ENCODE measurements around the gene PHF19. TPM values are rescaled to one million over a fixed set of nuclear protein-coding genes. Genes with fewer than 3 reads are reported as not detected.

The PHF19 gene
- polyA plus RNA-seq, 1 donor from 2014 or later, result 4.9 TPM

DNA sequence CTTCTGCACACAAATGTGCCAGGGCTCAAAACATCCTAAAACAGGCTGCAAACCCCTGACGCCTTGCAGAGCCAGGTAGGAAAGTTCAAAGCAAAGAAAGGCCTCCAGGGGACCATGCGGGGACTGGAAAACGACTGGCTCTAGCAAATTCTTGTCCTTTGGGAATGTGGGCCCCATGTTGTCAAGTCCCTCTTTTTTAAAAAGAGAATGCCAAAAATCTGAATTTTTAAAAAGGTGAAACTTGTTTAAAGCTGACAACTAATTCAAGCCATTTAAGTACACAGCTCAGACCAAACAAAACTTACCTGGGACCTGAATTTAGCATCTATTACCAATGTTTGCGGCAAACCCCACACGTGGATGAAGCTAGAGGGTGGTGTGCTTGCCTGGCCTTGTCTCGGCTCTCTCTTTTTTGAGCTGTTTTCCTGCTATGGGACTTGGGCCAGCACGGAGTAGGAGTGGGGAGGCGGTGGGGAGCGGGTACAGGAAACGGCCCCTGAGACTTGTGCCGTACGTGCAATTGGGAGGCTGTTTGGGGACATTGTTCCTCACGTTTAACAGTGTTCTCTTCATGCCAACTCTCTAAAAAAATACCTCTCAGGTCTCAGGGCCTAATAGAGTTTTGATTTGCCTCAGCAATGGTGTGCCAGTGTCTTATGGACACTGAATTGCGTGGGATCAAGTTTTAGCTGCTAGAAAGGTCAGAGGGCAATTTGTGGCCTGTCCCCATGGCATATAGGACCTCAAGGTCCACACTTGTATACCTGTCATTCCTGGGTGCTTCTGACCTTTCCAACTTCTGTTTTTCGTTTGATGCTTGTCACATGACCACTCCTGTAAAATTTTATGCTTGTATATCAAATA, 15.1 kb upstream of the PHF19 start:
- H3K9me3 ChIP-seq (ENCODE audit: low read length), result no peaks in the 10 kb centered on the region

DNA sequence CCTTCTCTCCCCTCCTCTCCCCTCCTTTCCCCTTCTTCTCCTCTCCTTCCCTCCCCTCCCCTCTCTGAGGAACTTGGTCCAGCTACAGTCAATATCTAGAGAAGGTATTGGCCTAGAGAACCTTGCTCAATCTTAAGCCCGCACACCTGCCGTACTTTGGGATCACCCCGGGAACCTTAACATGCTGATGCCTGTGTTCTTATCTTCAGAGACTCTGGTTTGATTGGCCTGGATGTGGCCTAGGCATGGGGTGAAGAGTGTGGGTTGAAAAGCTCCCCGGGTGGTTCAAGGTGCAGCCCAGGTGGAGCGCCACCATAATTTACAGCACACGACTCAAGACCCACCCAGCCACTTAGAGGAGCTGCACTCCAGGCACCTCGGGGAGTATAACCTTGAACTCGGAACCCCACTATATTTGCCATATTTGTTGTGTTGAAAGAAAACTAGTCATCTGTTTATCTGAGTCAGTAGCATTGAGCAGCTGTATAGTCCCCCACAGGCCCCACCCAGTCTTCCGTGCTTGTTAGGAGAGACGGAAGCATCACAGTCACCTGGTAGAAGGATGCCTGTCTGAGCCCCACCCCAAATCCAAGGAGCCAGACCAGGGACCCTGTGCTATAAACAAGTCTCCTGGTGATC, 14.4 kb upstream of the PHF19 start:
- H3K9me3 ChIP-seq (ENCODE audit: low read length), result no peaks in the 10 kb centered on the region
- no peaks in the 10 kb centered on the region for H3K9me2 ChIP-seq (ENCODE audit: insufficient read depth, low read length)
- no peak overlapping the region for H3K4me3 ChIP-seq (ENCODE audit: low read length)
- no peak overlapping the region for H3K9ac ChIP-seq (ENCODE audit: low read length)
- no peak overlapping the region for H3K4me2 ChIP-seq (ENCODE audit: low read length)
- no peaks in the 10 kb centered on the region for H4K20me1 ChIP-seq (ENCODE audit: insufficient read depth)
- no peak overlapping the region for H3K27ac ChIP-seq (ENCODE audit: low read length)
- H2AFZ ChIP-seq (ENCODE audit: low read depth, low read length), result no peak overlapping the region
- no peaks in the 10 kb centered on the region for H3K27me3 ChIP-seq (ENCODE audit: insufficient read depth, low read depth, low read length)
- no peaks in the 10 kb centered on the region for H3F3A ChIP-seq (ENCODE audit: insufficient read depth, low read length, poor library complexity, severe bottlenecking)
- H3K79me2 ChIP-seq (replicated peaks; ENCODE audit: insufficient read depth, low read length), result no peaks in the 10 kb centered on the region
- H3K36me3 ChIP-seq (ENCODE audit: insufficient read depth, low read length), result no peaks in the 10 kb centered on the region
- TF ChIP-seq MXI1 (conservative IDR thresholded peaks at IDR 0.05; ENCODE audit: poor library complexity, severe bottlenecking), result no peak
- TF ChIP-seq EZH2 (IDR thresholded peaks at IDR 0.05; ENCODE audit: borderline replicate concordance, insufficient read depth, low read length, poor library complexity, severe bottlenecking), result no peak
- TF ChIP-seq, protein P1, sequence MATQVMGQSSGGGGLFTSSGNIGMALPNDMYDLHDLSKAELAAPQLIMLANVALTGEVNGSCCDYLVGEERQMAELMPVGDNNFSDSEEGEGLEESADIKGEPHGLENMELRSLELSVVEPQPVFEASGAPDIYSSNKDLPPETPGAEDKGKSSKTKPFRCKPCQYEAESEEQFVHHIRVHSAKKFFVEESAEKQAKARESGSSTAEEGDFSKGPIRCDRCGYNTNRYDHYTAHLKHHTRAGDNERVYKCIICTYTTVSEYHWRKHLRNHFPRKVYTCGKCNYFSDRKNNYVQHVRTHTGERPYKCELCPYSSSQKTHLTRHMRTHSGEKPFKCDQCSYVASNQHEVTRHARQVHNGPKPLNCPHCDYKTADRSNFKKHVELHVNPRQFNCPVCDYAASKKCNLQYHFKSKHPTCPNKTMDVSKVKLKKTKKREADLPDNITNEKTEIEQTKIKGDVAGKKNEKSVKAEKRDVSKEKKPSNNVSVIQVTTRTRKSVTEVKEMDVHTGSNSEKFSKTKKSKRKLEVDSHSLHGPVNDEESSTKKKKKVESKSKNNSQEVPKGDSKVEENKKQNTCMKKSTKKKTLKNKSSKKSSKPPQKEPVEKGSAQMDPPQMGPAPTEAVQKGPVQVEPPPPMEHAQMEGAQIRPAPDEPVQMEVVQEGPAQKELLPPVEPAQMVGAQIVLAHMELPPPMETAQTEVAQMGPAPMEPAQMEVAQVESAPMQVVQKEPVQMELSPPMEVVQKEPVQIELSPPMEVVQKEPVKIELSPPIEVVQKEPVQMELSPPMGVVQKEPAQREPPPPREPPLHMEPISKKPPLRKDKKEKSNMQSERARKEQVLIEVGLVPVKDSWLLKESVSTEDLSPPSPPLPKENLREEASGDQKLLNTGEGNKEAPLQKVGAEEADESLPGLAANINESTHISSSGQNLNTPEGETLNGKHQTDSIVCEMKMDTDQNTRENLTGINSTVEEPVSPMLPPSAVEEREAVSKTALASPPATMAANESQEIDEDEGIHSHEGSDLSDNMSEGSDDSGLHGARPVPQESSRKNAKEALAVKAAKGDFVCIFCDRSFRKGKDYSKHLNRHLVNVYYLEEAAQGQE (IDR thresholded peaks at IDR 0.05; ENCODE audit: borderline replicate concordance), result no peak
- TF ChIP-seq EP300 (conservative IDR thresholded peaks at IDR 0.05; ENCODE audit: poor library complexity, severe bottlenecking), result no peak
- no peak for TF ChIP-seq SMC3 (conservative IDR thresholded peaks at IDR 0.05; ENCODE audit: poor library complexity)
- no peak for TF ChIP-seq POLR2AphosphoS5 (IDR thresholded peaks at IDR 0.05)
- no peak for TF ChIP-seq RAD21 (conservative IDR thresholded peaks at IDR 0.05)
- no peak for TF ChIP-seq TAF1 (IDR thresholded peaks at IDR 0.05; ENCODE audit: low read depth)

More for the DNA sequence above, 15.1 kb upstream of the PHF19 start:
- Histone ChIP-seq H3K4me2 (ENCODE audit: low read length) (no peak overlapping the region), H3K9ac (ENCODE audit: low read length) (no peak overlapping the region), H3K27me3 (ENCODE audit: insufficient read depth, low read depth, low read length) (no peaks in the 10 kb centered on the region), H2AFZ (ENCODE audit: low read depth, low read length) (no peak overlapping the region), H3K4me3 (ENCODE audit: low read length) (no peak overlapping the region), H3F3A (ENCODE audit: insufficient read depth, low read length, poor library complexity, severe bottlenecking) (no peaks in the 10 kb centered on the region), H3K36me3 (ENCODE audit: insufficient read depth, low read length) (no peaks in the 10 kb centered on the region), H3K79me2 (replicated peaks; ENCODE audit: insufficient read depth, low read length) (no peaks in the 10 kb centered on the region), H3K9me2 (ENCODE audit: insufficient read depth, low read length) (no peaks in the 10 kb centered on the region), H3K27ac (ENCODE audit: low read length) (no peak overlapping the region), H4K20me1 (ENCODE audit: insufficient read depth) (no peaks in the 10 kb centered on the region)
- TF ChIP-seq RAD21 (conservative IDR thresholded peaks at IDR 0.05) (no peak), EZH2 (IDR thresholded peaks at IDR 0.05; ENCODE audit: borderline replicate concordance, insufficient read depth, low read length, poor library complexity, severe bottlenecking) (no peak), SMC3 (conservative IDR thresholded peaks at IDR 0.05; ENCODE audit: poor library complexity) (no peak), MXI1 (conservative IDR thresholded peaks at IDR 0.05; ENCODE audit: poor library complexity, severe bottlenecking) (no peak), POLR2AphosphoS5 (IDR thresholded peaks at IDR 0.05) (no peak), EP300 (conservative IDR thresholded peaks at IDR 0.05; ENCODE audit: poor library complexity, severe bottlenecking) (no peak), TAF1 (IDR thresholded peaks at IDR 0.05; ENCODE audit: low read depth) (no peak)
- TF ChIP-seq, protein P1 (IDR thresholded peaks at IDR 0.05; ENCODE audit: borderline replicate concordance), result no peak
- TF ChIP-seq, protein P2, sequence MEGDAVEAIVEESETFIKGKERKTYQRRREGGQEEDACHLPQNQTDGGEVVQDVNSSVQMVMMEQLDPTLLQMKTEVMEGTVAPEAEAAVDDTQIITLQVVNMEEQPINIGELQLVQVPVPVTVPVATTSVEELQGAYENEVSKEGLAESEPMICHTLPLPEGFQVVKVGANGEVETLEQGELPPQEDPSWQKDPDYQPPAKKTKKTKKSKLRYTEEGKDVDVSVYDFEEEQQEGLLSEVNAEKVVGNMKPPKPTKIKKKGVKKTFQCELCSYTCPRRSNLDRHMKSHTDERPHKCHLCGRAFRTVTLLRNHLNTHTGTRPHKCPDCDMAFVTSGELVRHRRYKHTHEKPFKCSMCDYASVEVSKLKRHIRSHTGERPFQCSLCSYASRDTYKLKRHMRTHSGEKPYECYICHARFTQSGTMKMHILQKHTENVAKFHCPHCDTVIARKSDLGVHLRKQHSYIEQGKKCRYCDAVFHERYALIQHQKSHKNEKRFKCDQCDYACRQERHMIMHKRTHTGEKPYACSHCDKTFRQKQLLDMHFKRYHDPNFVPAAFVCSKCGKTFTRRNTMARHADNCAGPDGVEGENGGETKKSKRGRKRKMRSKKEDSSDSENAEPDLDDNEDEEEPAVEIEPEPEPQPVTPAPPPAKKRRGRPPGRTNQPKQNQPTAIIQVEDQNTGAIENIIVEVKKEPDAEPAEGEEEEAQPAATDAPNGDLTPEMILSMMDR (IDR thresholded peaks at IDR 0.05; ENCODE audit: poor library complexity, severe bottlenecking), result no peak

Data from neural cell (in vitro differentiated cells).